Colonic mucosa (tissue), 4 donors: Measurements from ENCODE around the gene TPPP3. TPM values are rescaled to one million over a fixed set of nuclear protein-coding genes. Genes with fewer than 3 reads are reported as not detected.
"Not testable (repeated sequence)": the region's sequence is repeated elsewhere in the genome, so short reads cannot be mapped to it uniquely, and the experiment has no call there.

ENCODE experiments used
- DNase-seq: peaks from one replicate; pipeline ENCODE4 v3.0.0-alpha.2; 2020
- H3K27ac ChIP-seq: fragments of 200-600 bp; one replicate; pipeline ENCODE4 v1.8.0; 2021
- H3K27me3 ChIP-seq: fragments of 200-600 bp; one replicate; pipeline ENCODE4 v1.8.0; 2021
- H3K36me3 ChIP-seq: fragments of 200-600 bp; one replicate; pipeline ENCODE4 v1.8.0; 2021
- H3K4me1 ChIP-seq: fragments of 200-600 bp; one replicate; pipeline ENCODE4 v1.8.0; 2021; ENCODE audit warnings: mild to moderate bottlenecking
- H3K4me3 ChIP-seq: fragments of 200-600 bp; one replicate; pipeline ENCODE4 v1.8.0; 2021
- H3K9ac ChIP-seq, 2 donors: one replicate each; pipeline ENCODE4 v1.7.0; 2013; ENCODE audit warnings: control low read depth in 2 of 2, low read depth in 2 of 2, low read length in 2 of 2
- H3K9me3 ChIP-seq: fragments of 200-600 bp; one replicate; pipeline ENCODE4 v1.8.0; 2021
- CTCF ChIP-seq: fragments of 200-600 bp; IDR thresholded peaks from one replicate; pipeline ENCODE4 v1.8.0; 2022; ENCODE audit warnings: antibody characterized with exemption, mild to moderate bottlenecking
- intact Hi-C: fragments of 100-400 bp; cut with DNase I; formaldehyde crosslinking; loops from one replicate; pipeline ENCODE4 v1.14.1; 2022
- total RNA-seq, 2 donors: library from RNA; stranded (reverse); fragmentation: NEBNext Ultra II Directional in 1 of 2; extraction: Animal tissue kit (Norgen Biotek cat#: 25700) in 1 of 2; gene quantifications; one replicate each; pipeline ENCODE4 v1.2.1, GENCODE V29; 2021
- donor health status: healthy.
- donor health status: DM: no; HTN: no; CAD: no.
- donor health status: DM: no; HTN: no; CAD: no.

TPPP3 gene
- total RNA-seq, 2 donors from 2014 or later, result 3.7 to 12.3 TPM

- no peak overlapping the region for H3K9ac ChIP-seq
- H3K4me3 ChIP-seq, result no peak overlapping the region
- no peaks in the 10 kb centered on the region for H3K9me3 ChIP-seq
- intact Hi-C loops, result no loop called here
- no peaks in the 10 kb centered on the region for H3K36me3 ChIP-seq
- no peaks in the 10 kb centered on the region for H3K4me1 ChIP-seq
- TF ChIP-seq CTCF, result no peak
- DNase-seq, result no peak
- H3K27ac ChIP-seq, result no peak overlapping the region
- H3K27me3 ChIP-seq, result no peaks in the 10 kb centered on the region
Observed at GRCh38 chr16:67386861-67387455, 6.3 kb downstream of the TPPP3 start.

GRCh38 chr16:67384778-67385510 is 8.4 kb downstream of the TPPP3 start:
- H3K36me3 ChIP-seq, result no peaks in the 10 kb centered on the region
- no peak for TF ChIP-seq CTCF
- intact Hi-C loops, result no loop called here
- H3K27me3 ChIP-seq, result no peaks in the 10 kb centered on the region
- H3K9me3 ChIP-seq, result no peaks in the 10 kb centered on the region
- H3K4me1 ChIP-seq, result no peaks in the 10 kb centered on the region
- H3K9ac ChIP-seq, result no peak overlapping the region
- DNase-seq, result no peak
- no peak overlapping the region for H3K4me3 ChIP-seq
- no peak overlapping the region for H3K27ac ChIP-seq

GRCh38 chr16:67383284-67383683 is 10.0 kb downstream of the TPPP3 start:
- TF ChIP-seq CTCF, result no peak
- no peak for DNase-seq
- H3K27ac ChIP-seq, result no peak overlapping the region
- no peak overlapping the region for H3K9ac ChIP-seq
- H3K9me3 ChIP-seq, result no peaks in the 10 kb centered on the region
- intact Hi-C loops, result no loop called here
- H3K27me3 ChIP-seq, result no peaks in the 10 kb centered on the region
- no peaks in the 10 kb centered on the region for H3K36me3 ChIP-seq
- H3K4me3 ChIP-seq, result no peak overlapping the region
- H3K4me1 ChIP-seq, result no peaks in the 10 kb centered on the region

- no peaks in the 10 kb centered on the region for H3K27me3 ChIP-seq
- no peak for DNase-seq
- H3K4me3 ChIP-seq, result no peak overlapping the region
- H3K4me1 ChIP-seq, result no peaks in the 10 kb centered on the region
- intact Hi-C loops, result no loop called here
- no peak overlapping the region for H3K27ac ChIP-seq
- no peak overlapping the region for H3K9ac ChIP-seq
- no peak for TF ChIP-seq CTCF
- no peaks in the 10 kb centered on the region for H3K9me3 ChIP-seq
- no peaks in the 10 kb centered on the region for H3K36me3 ChIP-seq
Observed at GRCh38 chr16:67378642-67379041, 14.7 kb downstream of the TPPP3 start.

GRCh38 chr16:67376012-67376411 is 17.3 kb downstream of the TPPP3 start:
- H3K9me3 ChIP-seq, H3K27ac ChIP-seq, DNase-seq, H3K36me3 ChIP-seq, H3K9ac ChIP-seq, intact Hi-C loops, H3K4me1 ChIP-seq, H3K4me3 ChIP-seq, H3K27me3 ChIP-seq: not testable (repeated sequence)

- H3K9ac ChIP-seq, result no peak overlapping the region
- no peak overlapping the region for H3K4me3 ChIP-seq
- no peaks in the 10 kb centered on the region for H3K27me3 ChIP-seq
- H3K4me1 ChIP-seq, result no peaks in the 10 kb centered on the region
- TF ChIP-seq CTCF, result no peak
- no peaks in the 10 kb centered on the region for H3K36me3 ChIP-seq
- H3K9me3 ChIP-seq, result no peaks in the 10 kb centered on the region
- DNase-seq, result no peak
- intact Hi-C loops, result no loop called here
- H3K27ac ChIP-seq, result no peak overlapping the region
Observed at GRCh38 chr16:67372664-67373063, 20.6 kb downstream of the TPPP3 start.
